Measurements from ENCODE around the gene TNIK.

GRCh38 chr3:171429635-171430034, 30.6 kb downstream of the TNIK start:
- no peak for TF ChIP-seq CTCF (conservative IDR thresholded peaks at IDR 0.05; ENCODE audit: low read depth, low read length)
- no peak for TF ChIP-seq RAD21 (IDR thresholded peaks at IDR 0.05; ENCODE audit: low read length)
- no peak for TF ChIP-seq MAFK (IDR thresholded peaks at IDR 0.05; ENCODE audit: low read depth, low read length)
- no peak for TF ChIP-seq NFE2L2 (IDR thresholded peaks at IDR 0.05; ENCODE audit: low read depth, low read length)
- TF ChIP-seq POLR2A (IDR thresholded peaks at IDR 0.05; ENCODE audit: low read depth, low read length), result no peak
- TF ChIP-seq CEBPB (IDR thresholded peaks at IDR 0.05; ENCODE audit: low read depth, low read length), result no peak
- TF ChIP-seq RFX5 (IDR thresholded peaks at IDR 0.05; ENCODE audit: low read depth, low read length), result no peak
- no peak for TF ChIP-seq ELK1 (IDR thresholded peaks at IDR 0.05; ENCODE audit: borderline replicate concordance, low read depth, low read length)
- TF ChIP-seq MAZ (IDR thresholded peaks at IDR 0.05; ENCODE audit: borderline replicate concordance, low read depth, low read length), result no peak
- no peak for TF ChIP-seq MXI1 (IDR thresholded peaks at IDR 0.05; ENCODE audit: borderline replicate concordance, low read depth, low read length)
- no peak for TF ChIP-seq CHD1 (IDR thresholded peaks at IDR 0.05; ENCODE audit: low read depth, low read length)
- TF ChIP-seq SMC3 (IDR thresholded peaks at IDR 0.05; ENCODE audit: low read depth, low read length), result no peak
- no peak for TF ChIP-seq USF2 (IDR thresholded peaks at IDR 0.05; ENCODE audit: low read depth, low read length)

All from IMR-90 (cell line).